T-helper 1 cell treated with Interleukin-12 subunit alpha and Interleukin-12 subunit beta and Interleukin-4 antibody, amounts not matched to agents 30 μg/mL and 1 μg/mL, for 36 hours (primary cell): ENCODE measurements around the gene CASTOR1.

Experiments used
- H3K27ac Mint-ChIP-seq: one replicate; pipeline ENCODE4 v1.8.0; 2021; ENCODE audit warnings: mild to moderate bottlenecking, mixed read lengths
- H3K27me3 Mint-ChIP-seq: one replicate; pipeline ENCODE4 v1.8.0; 2021; ENCODE audit warnings: low read depth, mixed read lengths
- H3K36me3 Mint-ChIP-seq: one replicate; pipeline ENCODE4 v1.8.0; 2021; ENCODE audit warnings: low read depth, mixed read lengths
- H3K4me1 Mint-ChIP-seq: one replicate; pipeline ENCODE4 v1.8.0; 2021; ENCODE audit warnings: low read depth, mixed read lengths
- H3K4me3 Mint-ChIP-seq: one replicate; pipeline ENCODE4 v1.8.0; 2021; ENCODE audit warnings: mild to moderate bottlenecking, moderate library complexity, mixed read lengths
- H3K9me3 Mint-ChIP-seq: one replicate; pipeline ENCODE4 v1.8.0; 2021; ENCODE audit warnings: mixed read lengths

Gene CASTOR1

GRCh38 chr22:30297991-30298701 is 8.8 kb upstream of the CASTOR1 start:
- peaks cover 37% of the 10 kb centered on the region for H3K4me1 Mint-ChIP-seq
- no peaks in the 10 kb centered on the region for H3K27me3 Mint-ChIP-seq

GRCh38 chr22:30297276-30297990 is 8.1 kb upstream of the CASTOR1 start:
- no peaks in the 10 kb centered on the region for H3K9me3 Mint-ChIP-seq
- peaks cover 30% of the 10 kb centered on the region for H3K4me1 Mint-ChIP-seq
- H3K27ac Mint-ChIP-seq, result peak overlapping the region; percentile 14
- H3K4me3 Mint-ChIP-seq, result no peak overlapping the region
- H3K36me3 Mint-ChIP-seq, result peaks cover 46% of the 10 kb centered on the region
- H3K27me3 Mint-ChIP-seq, result no peaks in the 10 kb centered on the region

More at GRCh38 chr22:30297991-30298701, 8.8 kb upstream of the CASTOR1 start:
- Mint-ChIP-seq H3K36me3 (peaks cover 49% of the 10 kb centered on the region), H3K4me3 (no peak overlapping the region), H3K27ac (peak overlapping the region; percentile 18), H3K9me3 (no peaks in the 10 kb centered on the region)

DNA sequence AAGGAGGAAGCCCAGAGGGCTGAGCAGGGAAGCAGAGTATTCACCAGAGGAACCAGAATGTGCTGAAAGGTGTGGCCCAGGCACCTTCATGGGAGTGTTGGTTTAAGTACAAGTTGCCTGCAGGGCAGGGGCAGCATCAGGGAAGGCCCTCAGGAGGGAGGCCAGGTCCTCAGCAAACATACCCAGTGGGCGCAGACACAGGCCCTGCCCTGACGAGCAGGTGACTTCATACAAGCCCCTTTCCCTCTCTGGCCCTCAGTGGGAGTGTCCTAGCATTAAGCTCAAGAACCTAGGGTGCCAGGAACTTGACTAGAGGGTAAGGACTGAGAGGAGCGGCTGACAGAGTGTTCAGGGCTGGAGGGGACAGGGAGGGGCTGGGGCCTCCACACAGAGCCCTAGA is 7.5 kb upstream of the CASTOR1 start:
- Mint-ChIP-seq H3K27ac (peak overlapping the region; percentile 72), H3K36me3 (peaks cover 42% of the 10 kb centered on the region), H3K4me3 (no peak overlapping the region), H3K9me3 (no peaks in the 10 kb centered on the region), H3K27me3 (no peaks in the 10 kb centered on the region), H3K4me1 (peaks cover 25% of the 10 kb centered on the region)

DNA sequence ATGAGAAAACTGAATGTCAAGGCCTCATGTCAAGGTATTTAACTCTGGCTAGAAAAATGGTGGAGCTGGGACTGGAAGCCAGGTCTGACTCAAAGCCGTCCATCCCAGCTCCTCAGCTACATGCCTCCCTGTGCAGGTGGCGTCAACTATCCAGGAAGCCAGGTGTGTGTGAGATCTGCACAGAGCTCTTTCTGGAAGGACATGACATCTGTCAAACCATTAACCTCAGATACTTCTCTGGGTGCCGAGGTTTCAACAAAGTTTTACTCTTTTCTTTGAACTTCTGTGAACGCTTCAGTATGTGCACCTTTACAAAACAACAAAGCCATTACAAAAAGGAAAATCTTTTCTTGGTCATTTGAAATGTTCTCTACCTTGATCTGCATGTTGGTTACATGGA is 7.0 kb upstream of the CASTOR1 start:
- Mint-ChIP-seq H3K27ac (peak overlapping the region; percentile 72), H3K36me3 (peaks cover 40% of the 10 kb centered on the region), H3K4me1 (peaks cover 20% of the 10 kb centered on the region), H3K27me3 (no peaks in the 10 kb centered on the region), H3K4me3 (no peak overlapping the region), H3K9me3 (no peaks in the 10 kb centered on the region)

DNA sequence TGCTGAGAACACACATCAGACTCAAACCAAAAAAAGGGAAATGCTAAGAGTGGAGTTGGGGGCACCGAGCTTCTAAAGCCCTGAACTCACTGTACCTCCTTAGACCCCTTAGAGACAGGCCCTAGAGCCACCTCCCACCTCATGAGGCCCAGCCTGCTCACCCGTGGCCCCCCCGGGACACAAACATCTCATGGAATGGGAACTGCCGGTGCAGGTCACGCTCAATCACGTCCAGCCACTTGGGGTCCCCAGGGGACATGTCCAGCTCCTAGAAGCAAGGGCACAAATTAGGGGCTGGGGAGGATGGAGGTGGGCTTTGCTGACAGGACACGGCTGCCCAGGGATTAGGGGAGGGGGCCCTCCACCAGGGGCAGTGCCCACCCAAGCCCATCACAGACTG is 6.3 kb upstream of the CASTOR1 start:
- H3K27ac Mint-ChIP-seq, result peak overlapping the region; percentile 9
- H3K4me3 Mint-ChIP-seq, result no peak overlapping the region
- no peaks in the 10 kb centered on the region for H3K9me3 Mint-ChIP-seq
- peaks cover 37% of the 10 kb centered on the region for H3K36me3 Mint-ChIP-seq
- H3K27me3 Mint-ChIP-seq, result no peaks in the 10 kb centered on the region
- peaks cover 18% of the 10 kb centered on the region for H3K4me1 Mint-ChIP-seq

- peaks cover 25% of the 10 kb centered on the region for H3K4me1 Mint-ChIP-seq
- no peaks in the 10 kb centered on the region for H3K27me3 Mint-ChIP-seq
- no peak overlapping the region for H3K27ac Mint-ChIP-seq
- H3K36me3 Mint-ChIP-seq, result peaks cover 37% of the 10 kb centered on the region
- H3K4me3 Mint-ChIP-seq, result no peak overlapping the region
- no peaks in the 10 kb centered on the region for H3K9me3 Mint-ChIP-seq
Measured at GRCh38 chr22:30294830-30295229, 5.5 kb upstream of the CASTOR1 start.

DNA sequence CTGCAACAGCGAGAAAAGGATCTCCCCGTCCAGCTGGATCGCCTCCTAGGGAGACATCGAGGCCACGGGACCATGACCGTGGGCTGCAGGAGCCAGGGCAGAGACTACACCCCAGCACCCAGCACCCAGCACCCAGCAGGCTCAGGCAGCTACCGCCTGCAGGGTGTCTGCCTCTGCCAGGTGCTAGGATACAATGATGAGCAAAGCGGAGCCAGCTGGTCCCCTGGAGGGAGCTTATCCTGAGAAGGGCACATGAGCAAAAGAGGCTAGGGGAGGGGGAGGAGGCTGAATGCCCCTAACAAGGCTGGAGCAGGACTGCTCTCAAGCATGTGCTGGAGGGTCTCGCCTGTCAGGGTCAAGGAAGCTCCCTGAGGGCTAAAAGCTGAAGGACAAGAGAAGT is 4.8 kb upstream of the CASTOR1 start:
- no peaks in the 10 kb centered on the region for H3K27me3 Mint-ChIP-seq
- H3K4me1 Mint-ChIP-seq, result peaks cover 27% of the 10 kb centered on the region
- H3K9me3 Mint-ChIP-seq, result no peaks in the 10 kb centered on the region
- no peak overlapping the region for H3K27ac Mint-ChIP-seq
- H3K36me3 Mint-ChIP-seq, result peaks cover 34% of the 10 kb centered on the region
- no peak overlapping the region for H3K4me3 Mint-ChIP-seq

- Mint-ChIP-seq H3K4me1 (peaks cover 29% of the 10 kb centered on the region), H3K9me3 (no peaks in the 10 kb centered on the region), H3K27ac (no peak overlapping the region), H3K36me3 (peaks cover 23% of the 10 kb centered on the region), H3K4me3 (no peak overlapping the region), H3K27me3 (no peaks in the 10 kb centered on the region)
Measured at GRCh38 chr22:30293026-30293425, 3.7 kb upstream of the CASTOR1 start.

- peaks cover 30% of the 10 kb centered on the region for H3K4me1 Mint-ChIP-seq
- H3K27ac Mint-ChIP-seq, result no peak overlapping the region
- H3K36me3 Mint-ChIP-seq, result peaks cover 22% of the 10 kb centered on the region
Measured at GRCh38 chr22:30292069-30292970, 3.0 kb upstream of the CASTOR1 start.

GRCh38 chr22:30291058-30291892 is 2.0 kb upstream of the CASTOR1 start:
- H3K4me1 Mint-ChIP-seq, result peaks cover 26% of the 10 kb centered on the region
- H3K27ac Mint-ChIP-seq, result peak overlapping the region; percentile 42
- H3K4me3 Mint-ChIP-seq, result no peak overlapping the region
- H3K27me3 Mint-ChIP-seq, result no peaks in the 10 kb centered on the region
- H3K9me3 Mint-ChIP-seq, result no peaks in the 10 kb centered on the region
- peaks cover 16% of the 10 kb centered on the region for H3K36me3 Mint-ChIP-seq

More at GRCh38 chr22:30292069-30292970, 3.0 kb upstream of the CASTOR1 start:
- Mint-ChIP-seq H3K4me3 (no peak overlapping the region), H3K27me3 (no peaks in the 10 kb centered on the region), H3K9me3 (no peaks in the 10 kb centered on the region)

DNA sequence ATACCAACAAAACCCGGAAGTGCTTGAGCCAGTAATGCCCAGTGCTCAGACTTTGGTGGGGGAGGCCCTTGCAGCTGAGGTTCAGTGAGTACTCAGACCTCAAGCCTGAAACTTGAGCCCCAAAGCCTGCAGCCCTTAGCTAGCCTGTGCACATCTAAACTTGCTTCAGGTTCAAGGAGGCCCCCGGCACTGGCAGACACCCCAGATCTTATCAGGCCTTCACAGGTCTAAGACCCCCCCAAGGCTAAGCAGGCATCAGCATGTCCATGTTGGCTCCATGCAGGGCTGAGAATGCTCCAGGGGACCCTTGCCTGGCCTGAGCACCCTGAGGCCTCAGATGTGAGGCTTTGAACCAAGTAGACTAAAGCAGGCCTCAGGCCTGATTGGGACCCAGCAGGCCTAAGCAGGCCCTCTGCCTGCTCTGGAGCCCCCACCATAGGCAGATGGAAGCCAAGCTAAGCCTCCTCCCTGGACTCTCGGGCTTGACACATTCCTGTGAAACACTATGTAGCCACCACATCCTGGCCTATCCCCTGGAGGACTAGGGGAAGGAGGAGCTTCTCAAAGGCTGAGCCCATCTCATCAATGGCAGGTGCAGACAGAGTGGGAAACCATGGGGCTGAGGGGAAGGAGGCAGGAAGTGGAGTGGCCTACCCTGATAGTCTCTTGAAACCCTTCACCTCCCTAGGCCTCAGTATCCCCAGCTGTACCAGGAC is 1.2 kb upstream of the CASTOR1 start:
- H3K27ac Mint-ChIP-seq, result peak overlapping the region; percentile 85
- no peaks in the 10 kb centered on the region for H3K27me3 Mint-ChIP-seq
- H3K9me3 Mint-ChIP-seq, result no peaks in the 10 kb centered on the region
- peaks cover 16% of the 10 kb centered on the region for H3K36me3 Mint-ChIP-seq
- peaks cover 26% of the 10 kb centered on the region for H3K4me1 Mint-ChIP-seq
- H3K4me3 Mint-ChIP-seq, result peak overlapping the region; percentile 82

GRCh38 chr22:30289980-30290313 is 642 bp upstream of the CASTOR1 start:
- H3K27ac Mint-ChIP-seq, result peak overlapping the region; percentile 85
- H3K27me3 Mint-ChIP-seq, result no peaks in the 10 kb centered on the region
- H3K36me3 Mint-ChIP-seq, result peaks cover 17% of the 10 kb centered on the region
- H3K4me1 Mint-ChIP-seq, result peaks cover 30% of the 10 kb centered on the region
- peak overlapping the region; percentile 82 for H3K4me3 Mint-ChIP-seq
- H3K9me3 Mint-ChIP-seq, result no peaks in the 10 kb centered on the region

- peak overlapping the region; percentile 67 for H3K27ac Mint-ChIP-seq
Measured at GRCh38 chr22:30288419-30289140, 725 bp downstream of the CASTOR1 start.

More at GRCh38 chr22:30288419-30289140, 725 bp downstream of the CASTOR1 start:
- Mint-ChIP-seq H3K36me3 (peaks cover 15% of the 10 kb centered on the region), H3K9me3 (no peaks in the 10 kb centered on the region), H3K4me1 (peaks cover 38% of the 10 kb centered on the region), H3K27me3 (no peaks in the 10 kb centered on the region), H3K4me3 (peak overlapping the region; percentile 82)
